SK-N-SH (cell line): Measurements from ENCODE around the gene PEX3. TPM values are rescaled to one million over a fixed set of nuclear protein-coding genes. Genes with fewer than 3 reads are reported as not detected.

Experiments used
- CTCF ChIA-PET: fragments of 300-600, 350-600 bp; formaldehyde crosslinking; extraction: SDS; loops from one replicate; lab custom pipeline; 2021; lab: Yijun Ruan, JAX
- POLR2A ChIA-PET: fragments of 350-600 bp; sonication (Branson Sonifier 250); formaldehyde crosslinking; extraction: SDS; loops from one replicate; lab custom pipeline; 2020; ENCODE audit warnings: antibody characterized with exemption, inconsistent platforms; lab: Yijun Ruan, JAX
- DNase-seq: peaks from one replicate; pipeline ENCODE4 v3.0.0; 2012
- H2AFZ ChIP-seq: fragments of 200-600 bp; sonication (generic); 2 replicates; pipeline ENCODE4 v1.8.1; 2016; ENCODE audit warnings: antibody characterized with exemption, mild to moderate bottlenecking, low read depth
- H3F3A ChIP-seq: fragments of 200-600 bp; sonication (generic); replicated peaks from 2 replicates; pipeline ENCODE3; 2016; ENCODE audit warnings: antibody characterized with exemption, mild to moderate bottlenecking; ENCODE audit not compliant: insufficient read depth
- H3K27ac ChIP-seq, 2 experiments: fragments of 200-500 bp in 1 of 2; fragments of 200-600 bp in 1 of 2; sonication (Bioruptor generic) in 1 of 2; sonication (generic), shearing (Covaris generic) in 1 of 2; 2 replicates each; pipeline versions ENCODE4 v1.5.1 to v1.6.1; 2014 to 2016; ENCODE audit warnings: low read depth in 2 of 2, inconsistent platforms in 1 of 2, low read length in 1 of 2, mild to moderate bottlenecking in 1 of 2, mixed read lengths in 1 of 2
- H3K27me3 ChIP-seq: fragments of 200-600 bp; sonication (generic), shearing (Covaris generic); 2 replicates; pipeline ENCODE4 v1.6.1; 2016; ENCODE audit warnings: mixed run types; ENCODE audit not compliant: insufficient read depth
- H3K36me3 ChIP-seq, 2 experiments: fragments of 200-500 bp in 1 of 2; fragments of 200-600 bp in 1 of 2; sonication (Bioruptor generic) in 1 of 2; sonication (generic) in 1 of 2; replicated peaks in 1 of 2; 2 replicates each; pipeline versions ENCODE3 to v1.5.1; 2014 to 2016; ENCODE audit warnings: low read length in 1 of 2, mild to moderate bottlenecking in 1 of 2; ENCODE audit not compliant: insufficient read depth in 2 of 2, control insufficient read depth in 1 of 2
- H3K4me1 ChIP-seq, 2 experiments: fragments of 200-500 bp in 1 of 2; fragments of 200-600 bp in 1 of 2; sonication (Bioruptor generic) in 1 of 2; sonication (generic), shearing (Covaris generic) in 1 of 2; 2 replicates each; pipeline versions ENCODE4 v1.5.1 to v1.6.1; 2014 to 2016; ENCODE audit warnings: low read depth in 1 of 2, low read length in 1 of 2, mixed run types in 1 of 2; ENCODE audit not compliant: insufficient read depth in 2 of 2, control insufficient read depth in 1 of 2
- H3K4me2 ChIP-seq: fragments of 200-600 bp; sonication (generic), shearing (Covaris generic); 2 replicates; pipeline ENCODE4 v1.6.1; 2017; ENCODE audit warnings: mixed run types
- H3K4me3 ChIP-seq, 2 experiments: fragments of 200-500 bp in 1 of 2; fragments of 200-600 bp in 1 of 2; sonication (Bioruptor generic) in 1 of 2; sonication (generic), shearing (Covaris generic) in 1 of 2; 2 replicates each; pipeline versions ENCODE4 v1.5.1 to v1.8.1; 2014 to 2016; ENCODE audit warnings: low read depth in 2 of 2, inconsistent platforms in 1 of 2, low read length in 1 of 2, mild to moderate bottlenecking in 1 of 2, mixed read lengths in 1 of 2, moderate library complexity in 1 of 2
- H3K79me2 ChIP-seq: fragments of 200-600 bp; sonication (generic); 2 replicates; pipeline ENCODE4 v1.8.1; 2017; ENCODE audit warnings: mild to moderate bottlenecking; ENCODE audit not compliant: insufficient read depth
- H3K9ac ChIP-seq: fragments of 200-600 bp; sonication (generic); 2 replicates; pipeline ENCODE4 v1.6.1; 2017; ENCODE audit warnings: mixed run types
- H3K9me2 ChIP-seq: fragments of 200-600 bp; sonication (generic); 2 replicates; pipeline ENCODE4 v1.6.1; 2017; ENCODE audit warnings: mixed run types
- H3K9me3 ChIP-seq: fragments of 200-600 bp; sonication (generic); 2 replicates; pipeline ENCODE4 v1.6.1; 2017; ENCODE audit warnings: mixed run types, mild to moderate bottlenecking, moderate library complexity
- H4K20me1 ChIP-seq: fragments of 200-600 bp; sonication (generic); 2 replicates; pipeline ENCODE4 v1.6.1; 2017; ENCODE audit warnings: mild to moderate bottlenecking, mixed run types; ENCODE audit not compliant: insufficient read depth
- ELF1 ChIP-seq: IDR thresholded peaks from 2 replicates; pipeline ENCODE4 v1.4.0; 2012
- EZH2phosphoT487 ChIP-seq: fragments of 200-600 bp; sonication (generic); IDR thresholded peaks from 2 replicates; pipeline ENCODE4 v1.6.1; 2017; ENCODE audit warnings: low read depth, mixed run types, mild to moderate bottlenecking, antibody characterized with exemption, moderate library complexity, borderline replicate concordance
- FOSL2 ChIP-seq: IDR thresholded peaks from 2 replicates; pipeline ENCODE4 v1.4.0; 2012; ENCODE audit warnings: low read depth, mild to moderate bottlenecking, moderate library complexity, borderline replicate concordance
- FOXJ3 ChIP-seq: sonication (generic); formaldehyde crosslinking; IDR thresholded peaks from 2 replicates; pipeline ENCODE4 v1.5.1; 2020; ENCODE audit warnings: mild to moderate bottlenecking, missing genetic modification reagents
- FOXM1 ChIP-seq: IDR thresholded peaks from 2 replicates; pipeline ENCODE4 v1.4.0; 2012; ENCODE audit warnings: low read depth, mild to moderate bottlenecking
- JUND ChIP-seq: IDR thresholded peaks from 2 replicates; pipeline ENCODE4 v1.4.0; 2012
- NFIC ChIP-seq: IDR thresholded peaks from 2 replicates; pipeline ENCODE4 v1.4.0; 2012; ENCODE audit warnings: borderline replicate concordance
- RAD21 ChIP-seq: IDR thresholded peaks from 2 replicates; pipeline ENCODE4 v1.6.1; 2012; ENCODE audit warnings: mild to moderate bottlenecking, low read length
- RCOR1 ChIP-seq: fragments of 150-350 bp; IDR thresholded peaks from 2 replicates; pipeline ENCODE4 v1.6.1; 2017; ENCODE audit warnings: antibody characterized with exemption, low read length
- RFX5 ChIP-seq: IDR thresholded peaks from 2 replicates; pipeline ENCODE4 v1.6.1; 2012; ENCODE audit warnings: mild to moderate bottlenecking, improper control_type of control experiment, low read length
- SIN3A ChIP-seq: IDR thresholded peaks from 2 replicates; pipeline ENCODE4 v1.6.1; 2012; ENCODE audit warnings: low read depth, mild to moderate bottlenecking, low read length, moderate library complexity, borderline replicate concordance
- SMC3 ChIP-seq: IDR thresholded peaks from 2 replicates; pipeline ENCODE4 v1.6.1; 2012; ENCODE audit warnings: low read depth, low read length, improper control_type of control experiment
- TAF1 ChIP-seq: IDR thresholded peaks from 2 replicates; pipeline ENCODE4 v1.6.1; 2012; ENCODE audit warnings: low read depth, mild to moderate bottlenecking, low read length, moderate library complexity, borderline replicate concordance
- TEAD4 ChIP-seq: IDR thresholded peaks from 2 replicates; pipeline ENCODE4 v1.4.0; 2012; ENCODE audit warnings: mild to moderate bottlenecking, borderline replicate concordance; ENCODE audit not compliant: insufficient read depth
- YY1 ChIP-seq: IDR thresholded peaks from 2 replicates; pipeline ENCODE4 v1.4.0; 2012; ENCODE audit warnings: low read depth, mild to moderate bottlenecking
- WGBS: methylation state at CpG from one replicate; pipeline ENCODE4 v1.1.6; 2017; ENCODE audit warnings: low lambda C conversion rate; 5-methylcytosine and 5-hydroxymethylcytosine counted together
- polyA plus RNA-seq, 3 experiments: library from polyadenylated mRNA; depleted of rRNA; stranded (reverse); fragments of >200 nt; gene quantifications; 2 replicates each; pipeline ENCODE4 v1.2.3, GENCODE V29; 2012
- TF ChIP-seq, protein P1 (sequence below): fragments of 150-350 bp; IDR thresholded peaks from 2 replicates; pipeline ENCODE4 v1.6.1; 2016; ENCODE audit warnings: mild to moderate bottlenecking, low read depth, low read length
- TF ChIP-seq, protein P2 (sequence below): IDR thresholded peaks from 2 replicates; pipeline ENCODE4 v1.4.0; 2012; ENCODE audit warnings: low read depth

PEX3 gene
- polyA plus RNA-seq, 1 of the 3 experiments (the other 2 are of a cell fraction), result 14.1 TPM

DNA sequence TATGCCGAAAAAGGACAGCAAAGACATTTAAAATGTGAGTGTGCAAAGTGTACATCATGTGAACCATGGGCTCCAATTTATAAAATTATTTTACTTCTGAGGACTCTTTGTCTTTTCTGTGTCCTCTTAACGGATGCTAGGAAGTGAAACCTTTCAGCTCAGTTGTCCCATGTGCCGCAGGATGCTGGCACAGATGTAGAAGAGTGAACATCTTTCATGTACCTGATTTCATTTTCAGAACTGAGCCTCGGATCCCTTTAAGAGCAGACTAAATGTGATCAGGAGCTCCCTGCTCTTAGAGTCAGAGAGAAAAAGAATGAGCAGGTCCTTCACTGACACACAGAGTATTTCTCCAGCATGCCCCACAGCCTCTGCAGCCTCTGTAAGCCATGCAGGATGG is 88.5 kb downstream of the PEX3 start:
- TF ChIP-seq EZH2phosphoT487 (no peak), YY1 (no peak), NFIC (no peak), FOSL2 (no peak), RAD21 (no peak), TEAD4 (no peak), ELF1 (no peak), RCOR1 (no peak), RFX5 (no peak), FOXM1 (no peak), FOXJ3 (CRISPR knock-in tag) (no peak), JUND (no peak)
- TF ChIP-seq, protein P1, sequence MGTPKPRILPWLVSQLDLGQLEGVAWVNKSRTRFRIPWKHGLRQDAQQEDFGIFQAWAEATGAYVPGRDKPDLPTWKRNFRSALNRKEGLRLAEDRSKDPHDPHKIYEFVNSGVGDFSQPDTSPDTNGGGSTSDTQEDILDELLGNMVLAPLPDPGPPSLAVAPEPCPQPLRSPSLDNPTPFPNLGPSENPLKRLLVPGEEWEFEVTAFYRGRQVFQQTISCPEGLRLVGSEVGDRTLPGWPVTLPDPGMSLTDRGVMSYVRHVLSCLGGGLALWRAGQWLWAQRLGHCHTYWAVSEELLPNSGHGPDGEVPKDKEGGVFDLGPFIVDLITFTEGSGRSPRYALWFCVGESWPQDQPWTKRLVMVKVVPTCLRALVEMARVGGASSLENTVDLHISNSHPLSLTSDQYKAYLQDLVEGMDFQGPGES, result no peak
- Histone ChIP-seq H3K36me3 (no peaks in the 10 kb centered on the region), H3K4me3 (no peak overlapping the region), H3K79me2 (peaks cover 11% of the 10 kb centered on the region; the same call in 1 of the 2 replicates), H3K9ac (no peak overlapping the region), H4K20me1 (no peaks in the 10 kb centered on the region), H3K9me3 (no peaks in the 10 kb centered on the region), H3K27me3 (no peaks in the 10 kb centered on the region), H3F3A (no peaks in the 10 kb centered on the region), H3K4me2 (no peak overlapping the region), H2AFZ (no peak overlapping the region), H3K9me2 (no peaks in the 10 kb centered on the region), H3K27ac (no peak overlapping the region), H3K4me1 (peaks cover 0 to 3% of the 10 kb centered on the region in 2 experiments; a peak in 1 of 4 replicates)
- CTCF ChIA-PET, result interaction anchor here (2.8 kb wide), 1 partner anchor 36 kb away, joined by 8 read pairs; no protein-coding TSS in a partner anchor
- POLR2A ChIA-PET, result no interaction called here
- DNase-seq, result no peak
- WGBS, result 95% methylated on average over 4 of the region's 4 CpGs

DNA sequence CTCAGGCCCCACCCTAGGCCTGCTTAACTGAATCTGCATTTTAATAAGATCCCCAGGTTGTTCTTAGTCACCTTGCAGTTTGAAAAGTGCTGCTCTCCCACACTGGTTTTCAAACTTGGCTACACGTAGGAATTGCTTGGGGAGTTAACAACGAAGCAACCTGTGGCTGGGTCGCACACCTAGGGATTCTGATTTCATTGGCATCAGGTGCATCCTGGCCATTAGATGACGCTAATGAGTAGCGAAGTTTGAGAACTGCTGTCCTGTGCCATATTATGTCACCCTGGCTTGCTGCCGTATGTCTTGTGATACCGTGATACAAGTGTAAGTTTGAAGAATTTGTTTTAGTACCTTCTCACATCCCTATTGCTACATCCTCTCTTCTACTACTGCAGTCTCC is 89.1 kb downstream of the PEX3 start:
- H3F3A ChIP-seq, result no peaks in the 10 kb centered on the region
- H4K20me1 ChIP-seq, result no peaks in the 10 kb centered on the region
- no peak for DNase-seq
- H3K27me3 ChIP-seq, result no peaks in the 10 kb centered on the region
- H3K4me1 ChIP-seq, result peaks cover 0 to 3% of the 10 kb centered on the region in 2 experiments; a peak in 1 of 4 replicates
- H3K4me3 ChIP-seq, result no peak overlapping the region
- no peak overlapping the region for H2AFZ ChIP-seq
- H3K36me3 ChIP-seq, result no peaks in the 10 kb centered on the region
- ChIA-PET CTCF (no interaction called here), POLR2A (no interaction called here)
- no peak overlapping the region for H3K27ac ChIP-seq
- H3K9me2 ChIP-seq, result no peaks in the 10 kb centered on the region
- peaks cover 11% of the 10 kb centered on the region; the same call in 1 of the 2 replicates for H3K79me2 ChIP-seq
- 97% methylated on average over 7 of the region's 7 CpGs for WGBS
- no peaks in the 10 kb centered on the region for H3K9me3 ChIP-seq
- H3K9ac ChIP-seq, result no peak overlapping the region
- no peak for TF ChIP-seq FOXJ3 (CRISPR knock-in tag)
- TF ChIP-seq NFIC, result no peak
- no peak for TF ChIP-seq YY1
- TF ChIP-seq TAF1, result no peak
- no peak for TF ChIP-seq SIN3A
- no peak for TF ChIP-seq RAD21
- TF ChIP-seq, protein P2, sequence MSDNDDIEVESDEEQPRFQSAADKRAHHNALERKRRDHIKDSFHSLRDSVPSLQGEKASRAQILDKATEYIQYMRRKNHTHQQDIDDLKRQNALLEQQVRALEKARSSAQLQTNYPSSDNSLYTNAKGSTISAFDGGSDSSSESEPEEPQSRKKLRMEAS, result no peak
- TF ChIP-seq SMC3, result no peak
- TF ChIP-seq RFX5, result no peak
- H3K4me2 ChIP-seq, result no peak overlapping the region
